ENCODE data around the gene UBC. TPM values are rescaled to one million over a fixed set of nuclear protein-coding genes. Genes with fewer than 3 reads are reported as not detected.
A peak's percentile ranks its signal among the peaks of the same experiment; 100 is the strongest.

The UBC gene
- total and polyA plus RNA-seq, 2 donors (not counting 1 experiment from before 2014, with no cell fraction given) = 953 to 4,477 TPM

GRCh38 chr12:124940393-124941169 lies 26.1 kb upstream of the UBC start:
- no peaks in the 10 kb centered on the region for H3K9me3 Mint-ChIP-seq (ENCODE audit: insufficient read depth)
- TF ChIP-seq EZH2 (IDR thresholded peaks at IDR 0.05; ENCODE audit: borderline replicate concordance, insufficient read depth, low read depth, low read length, poor library complexity, severe bottlenecking) = no peak
- TF ChIP-seq, protein P1, sequence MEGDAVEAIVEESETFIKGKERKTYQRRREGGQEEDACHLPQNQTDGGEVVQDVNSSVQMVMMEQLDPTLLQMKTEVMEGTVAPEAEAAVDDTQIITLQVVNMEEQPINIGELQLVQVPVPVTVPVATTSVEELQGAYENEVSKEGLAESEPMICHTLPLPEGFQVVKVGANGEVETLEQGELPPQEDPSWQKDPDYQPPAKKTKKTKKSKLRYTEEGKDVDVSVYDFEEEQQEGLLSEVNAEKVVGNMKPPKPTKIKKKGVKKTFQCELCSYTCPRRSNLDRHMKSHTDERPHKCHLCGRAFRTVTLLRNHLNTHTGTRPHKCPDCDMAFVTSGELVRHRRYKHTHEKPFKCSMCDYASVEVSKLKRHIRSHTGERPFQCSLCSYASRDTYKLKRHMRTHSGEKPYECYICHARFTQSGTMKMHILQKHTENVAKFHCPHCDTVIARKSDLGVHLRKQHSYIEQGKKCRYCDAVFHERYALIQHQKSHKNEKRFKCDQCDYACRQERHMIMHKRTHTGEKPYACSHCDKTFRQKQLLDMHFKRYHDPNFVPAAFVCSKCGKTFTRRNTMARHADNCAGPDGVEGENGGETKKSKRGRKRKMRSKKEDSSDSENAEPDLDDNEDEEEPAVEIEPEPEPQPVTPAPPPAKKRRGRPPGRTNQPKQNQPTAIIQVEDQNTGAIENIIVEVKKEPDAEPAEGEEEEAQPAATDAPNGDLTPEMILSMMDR (IDR thresholded peaks at IDR 0.05) = peak; percentile 87
- Histone ChIP-seq H3K9ac (ENCODE audit: low read length) (peak overlapping the region; percentile 81), H3K4me3 (ENCODE audit: control extremely low read depth in 1 of 5, extremely low read depth in 1 of 5, insufficient read depth in 1 of 5, low read depth in 2 of 5, low read length in 4 of 5) (peak overlapping the region in 4 of 5 experiments; percentile 58 to 80 (median 75)), H3K4me2 (replicated peaks; ENCODE audit: low read depth, low read length, poor library complexity, severe bottlenecking) (peak overlapping the region; percentile 82), H4K20me1 (ENCODE audit: control insufficient read depth, insufficient read depth, low read length, poor library complexity, severe bottlenecking) (no peaks in the 10 kb centered on the region), H3K9me3 (ENCODE audit: control extremely low read depth in 1 of 3, control insufficient read depth in 2 of 3, insufficient read depth in 1 of 3, low read length in 2 of 3) (no peaks in the 10 kb centered on the region), H3K4me1 (ENCODE audit: control insufficient read depth in 2 of 2, insufficient read depth in 2 of 2, low read length in 2 of 2) (peaks cover 27 to 29% of the 10 kb centered on the region in 2 donors), H3K27me3 (replicated peaks in 1 of 4; ENCODE audit: control extremely low read depth in 1 of 4, control insufficient read depth in 3 of 4, insufficient read depth in 4 of 4, low read length in 3 of 4) (no peaks in the 10 kb centered on the region), H3K36me3 (replicated peaks in 1 of 2; ENCODE audit: control extremely low read depth in 1 of 2, control insufficient read depth in 1 of 2, extremely low read depth in 1 of 2, insufficient read depth in 2 of 2, low read length in 1 of 2) (peaks cover 0 to 3% of the 10 kb centered on the region in 2 experiments), H2AFZ (ENCODE audit: insufficient read depth, low read depth, low read length, poor library complexity, severe bottlenecking) (peak overlapping the region; percentile 75), H3K27ac (ENCODE audit: low read length in 2 of 2) (peak overlapping the region; percentile 44 to 61), H3K79me2 (ENCODE audit: control insufficient read depth, insufficient read depth, low read length) (no peaks in the 10 kb centered on the region)
- H3K4me3 Mint-ChIP-seq = no peak overlapping the region
- no peaks in the 10 kb centered on the region for H3K27me3 Mint-ChIP-seq
- ChIA-PET POLR2A (interaction anchor here (0.7 to 4.0 kb wide), 9 partner anchors 13 to 55 kb away, joined by 3 to 58 read pairs (median 11); partner anchors contain the start of genes DHX37 and UBC), CTCF (interaction anchor here (0.7 to 10.2 kb wide), 21 partner anchors 9 to 905 kb away, joined by 3 to 392 read pairs (median 4); partner anchors contain the start of genes BRI3BP and UBC)
- WGBS (ENCODE audit: insufficient coverage) = 9% methylated on average over 24 of the region's 27 CpGs
- DNase-seq (peak; percentile 88), ATAC-seq (ENCODE audit: low read depth) (peak; percentile 57)
- no peak overlapping the region for H3K27ac Mint-ChIP-seq
- intact Hi-C loops (cut with micrococcal nuclease) = loop anchor here (1.0 to 2.0 kb wide), 3 partner anchors 34 to 54 kb away; partner anchors contain the start of gene DHX37
- H3K4me1 Mint-ChIP-seq = peaks cover 14% of the 10 kb centered on the region

DNA sequence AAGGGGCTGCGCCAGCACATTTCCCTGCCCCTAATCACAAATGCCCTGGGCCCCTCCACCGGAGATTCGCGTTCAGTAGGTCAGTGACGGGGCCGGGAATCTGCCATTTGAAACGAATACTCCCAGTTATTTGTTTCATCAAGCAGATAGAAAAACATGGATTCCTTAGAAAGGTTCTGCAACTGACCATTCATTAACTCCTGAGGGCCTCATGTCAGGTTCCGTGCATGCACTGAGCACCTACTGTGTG lies 25.6 kb upstream of the UBC start:
- no peaks in the 10 kb centered on the region for H3K9me3 ChIP-seq (ENCODE audit: control extremely low read depth in 1 of 3, control insufficient read depth in 2 of 3, insufficient read depth in 1 of 3, low read length in 2 of 3)
- peaks cover 0 to 3% of the 10 kb centered on the region in 2 experiments for H3K36me3 ChIP-seq (replicated peaks in 1 of 2; ENCODE audit: control extremely low read depth in 1 of 2, control insufficient read depth in 1 of 2, extremely low read depth in 1 of 2, insufficient read depth in 2 of 2, low read length in 1 of 2)
- H3K27me3 ChIP-seq (replicated peaks in 1 of 4; ENCODE audit: control extremely low read depth in 1 of 4, control insufficient read depth in 3 of 4, insufficient read depth in 4 of 4, low read length in 3 of 4) = no peaks in the 10 kb centered on the region
- no peaks in the 10 kb centered on the region for H3K9me3 Mint-ChIP-seq (ENCODE audit: insufficient read depth)
- H4K20me1 ChIP-seq (ENCODE audit: control insufficient read depth, insufficient read depth, low read length, poor library complexity, severe bottlenecking) = no peaks in the 10 kb centered on the region
- intact Hi-C loops (cut with micrococcal nuclease) = loop anchor here (1.0 to 2.0 kb wide), 3 partner anchors 34 to 54 kb away; partner anchors contain the start of gene DHX37
- H3K4me3 Mint-ChIP-seq = no peak overlapping the region
- peaks cover 14% of the 10 kb centered on the region for H3K4me1 Mint-ChIP-seq
- no peak for DNase-seq
- no peak overlapping the region for H3K27ac Mint-ChIP-seq
- no peaks in the 10 kb centered on the region for H3K27me3 Mint-ChIP-seq
- peak overlapping the region; percentile 75 for H2AFZ ChIP-seq (ENCODE audit: insufficient read depth, low read depth, low read length, poor library complexity, severe bottlenecking)
- H3K4me2 ChIP-seq (replicated peaks; ENCODE audit: low read depth, low read length, poor library complexity, severe bottlenecking) = peak overlapping the region; percentile 82
- H3K4me3 ChIP-seq (ENCODE audit: control extremely low read depth in 1 of 5, extremely low read depth in 1 of 5, insufficient read depth in 1 of 5, low read depth in 2 of 5, low read length in 4 of 5) = peak overlapping the region; percentile 58 to 80 (median 75)
- ChIA-PET CTCF (interaction anchor here (1.0 to 10.2 kb wide), 19 partner anchors 9 to 109 kb away, joined by 3 to 392 read pairs (median 4); partner anchors contain the start of genes BRI3BP and UBC), POLR2A (interaction anchor here (0.7 to 4.0 kb wide), 11 partner anchors 12 to 55 kb away, joined by 3 to 58 read pairs (median 10); partner anchors contain the start of genes DHX37 and UBC)
- WGBS (ENCODE audit: insufficient coverage) = 3% methylated on average over 8 of the region's 8 CpGs
- peak overlapping the region; percentile 59 to 61 for H3K27ac ChIP-seq (ENCODE audit: low read length in 2 of 2)
- H3K4me1 ChIP-seq (ENCODE audit: control insufficient read depth in 2 of 2, insufficient read depth in 2 of 2, low read length in 2 of 2) = peaks cover 27 to 29% of the 10 kb centered on the region in 2 donors
- no peak for TF ChIP-seq EZH2 (IDR thresholded peaks at IDR 0.05; ENCODE audit: borderline replicate concordance, insufficient read depth, low read depth, low read length, poor library complexity, severe bottlenecking)
- TF ChIP-seq, protein P1 (IDR thresholded peaks at IDR 0.05) = no peak
- H3K9ac ChIP-seq (ENCODE audit: low read length) = peak overlapping the region; percentile 81
- H3K79me2 ChIP-seq (ENCODE audit: control insufficient read depth, insufficient read depth, low read length) = no peaks in the 10 kb centered on the region
- ATAC-seq (ENCODE audit: low read depth) = no peak
